Measurements from ENCODE around the gene FGFR1OP2. TPM values are rescaled to one million over a fixed set of nuclear protein-coding genes. Genes with fewer than 3 reads are reported as not detected.

FGFR1OP2 gene
- total RNA-seq, 1 donor from 2014 or later, result 65.8 TPM

DNA sequence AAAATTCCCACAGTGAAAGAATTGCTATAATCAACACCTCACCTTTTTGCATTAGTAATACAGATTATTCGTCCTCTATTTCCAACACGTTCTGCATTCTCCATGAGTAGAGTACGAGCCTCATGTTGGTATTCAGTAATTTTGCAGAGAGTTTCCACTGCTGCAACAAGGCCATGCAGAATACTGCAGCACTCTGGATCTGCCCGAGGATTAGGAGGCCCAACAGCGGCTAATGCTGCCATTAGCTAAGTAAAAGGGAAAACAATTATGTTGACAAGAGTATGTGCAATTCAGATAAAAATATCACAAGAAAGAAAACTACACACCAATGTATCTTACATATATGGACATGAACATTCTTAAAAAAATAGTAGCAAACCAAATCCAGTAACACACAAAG is 9.6 kb upstream of the FGFR1OP2 start:
- H3K4me1 Mint-ChIP-seq (ENCODE audit: unreplicated experiment), result peaks cover 2% of the 10 kb centered on the region

DNA sequence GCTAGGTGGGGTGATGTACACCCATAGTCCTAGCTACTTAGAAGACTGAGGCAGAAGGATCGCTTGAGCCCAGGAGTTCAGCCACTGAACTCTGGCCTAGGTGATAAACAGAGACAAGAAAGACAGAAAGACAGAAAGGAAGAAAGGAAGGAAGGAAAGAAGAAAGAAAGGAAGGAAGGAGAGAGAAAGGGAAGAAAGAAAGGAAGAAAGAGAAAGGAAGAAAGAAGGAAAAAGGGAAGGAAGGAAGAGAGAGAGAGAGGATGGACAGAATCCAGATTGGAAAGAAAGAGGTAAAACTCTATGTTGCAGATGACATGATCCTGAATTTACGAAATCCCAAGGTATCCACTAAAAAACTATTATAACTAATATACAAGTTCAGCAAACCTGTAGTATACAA is 8.7 kb upstream of the FGFR1OP2 start:
- Mint-ChIP-seq H3K9me3 (ENCODE audit: unreplicated experiment) (no peaks in the 10 kb centered on the region), H3K27ac (ENCODE audit: unreplicated experiment) (no peak overlapping the region), H3K27me3 (ENCODE audit: unreplicated experiment) (no peaks in the 10 kb centered on the region), H3K36me3 (ENCODE audit: low read depth, unreplicated experiment) (no peaks in the 10 kb centered on the region), H3K4me3 (ENCODE audit: unreplicated experiment) (no peak overlapping the region), H3K4me1 (ENCODE audit: unreplicated experiment) (peaks cover 2% of the 10 kb centered on the region)
- TF ChIP-seq, protein P1, sequence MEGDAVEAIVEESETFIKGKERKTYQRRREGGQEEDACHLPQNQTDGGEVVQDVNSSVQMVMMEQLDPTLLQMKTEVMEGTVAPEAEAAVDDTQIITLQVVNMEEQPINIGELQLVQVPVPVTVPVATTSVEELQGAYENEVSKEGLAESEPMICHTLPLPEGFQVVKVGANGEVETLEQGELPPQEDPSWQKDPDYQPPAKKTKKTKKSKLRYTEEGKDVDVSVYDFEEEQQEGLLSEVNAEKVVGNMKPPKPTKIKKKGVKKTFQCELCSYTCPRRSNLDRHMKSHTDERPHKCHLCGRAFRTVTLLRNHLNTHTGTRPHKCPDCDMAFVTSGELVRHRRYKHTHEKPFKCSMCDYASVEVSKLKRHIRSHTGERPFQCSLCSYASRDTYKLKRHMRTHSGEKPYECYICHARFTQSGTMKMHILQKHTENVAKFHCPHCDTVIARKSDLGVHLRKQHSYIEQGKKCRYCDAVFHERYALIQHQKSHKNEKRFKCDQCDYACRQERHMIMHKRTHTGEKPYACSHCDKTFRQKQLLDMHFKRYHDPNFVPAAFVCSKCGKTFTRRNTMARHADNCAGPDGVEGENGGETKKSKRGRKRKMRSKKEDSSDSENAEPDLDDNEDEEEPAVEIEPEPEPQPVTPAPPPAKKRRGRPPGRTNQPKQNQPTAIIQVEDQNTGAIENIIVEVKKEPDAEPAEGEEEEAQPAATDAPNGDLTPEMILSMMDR (IDR thresholded peaks at IDR 0.05; ENCODE audit: unreplicated experiment), result no peak
- DNase-seq (ENCODE audit: low spot score), result no peak

More for the DNA sequence above, 9.6 kb upstream of the FGFR1OP2 start:
- Mint-ChIP-seq H3K9me3 (ENCODE audit: unreplicated experiment) (no peaks in the 10 kb centered on the region), H3K27me3 (ENCODE audit: unreplicated experiment) (no peaks in the 10 kb centered on the region), H3K27ac (ENCODE audit: unreplicated experiment) (no peak overlapping the region), H3K4me3 (ENCODE audit: unreplicated experiment) (no peak overlapping the region), H3K36me3 (ENCODE audit: low read depth, unreplicated experiment) (no peaks in the 10 kb centered on the region)
- no peak for DNase-seq (ENCODE audit: low spot score)
- TF ChIP-seq, protein P1 (IDR thresholded peaks at IDR 0.05; ENCODE audit: unreplicated experiment), result no peak

DNA sequence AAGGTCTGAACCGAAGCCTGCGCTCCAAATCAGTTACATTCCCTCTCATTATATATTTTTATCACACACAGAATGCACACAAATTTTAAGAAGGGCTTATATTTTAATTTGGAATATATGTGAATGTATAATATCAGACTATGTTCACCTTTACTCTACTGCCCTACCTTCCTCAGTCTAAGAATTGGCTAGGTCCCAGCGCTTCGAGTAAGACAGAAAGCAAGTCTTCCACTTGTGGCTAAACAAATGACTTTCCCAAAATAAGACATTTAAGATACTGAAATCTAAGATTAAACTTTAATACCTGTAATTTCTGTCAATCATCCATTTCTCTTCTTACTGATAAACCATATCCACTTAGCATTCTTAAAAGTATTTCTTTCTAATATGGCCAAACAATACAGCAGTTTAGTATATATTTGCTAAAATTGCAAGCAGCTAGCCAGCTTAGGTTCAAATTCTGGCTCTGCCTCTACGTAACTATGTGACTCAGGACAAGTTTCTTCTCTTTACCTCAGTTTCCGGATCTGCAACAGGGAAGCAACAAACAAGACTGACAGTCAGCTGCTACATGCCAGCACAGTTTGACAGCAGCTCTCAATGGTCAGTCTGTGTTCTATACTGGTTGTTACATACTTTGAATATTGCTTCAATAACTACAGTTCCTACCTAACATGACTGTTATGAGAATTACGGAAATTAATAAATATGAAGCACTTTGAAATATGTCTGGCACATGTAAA is 2.5 kb upstream of the FGFR1OP2 start:
- Mint-ChIP-seq H3K36me3 (ENCODE audit: low read depth, unreplicated experiment) (peaks cover 9% of the 10 kb centered on the region), H3K27ac (ENCODE audit: unreplicated experiment) (no peak overlapping the region), H3K4me1 (ENCODE audit: unreplicated experiment) (peaks cover 18% of the 10 kb centered on the region), H3K27me3 (ENCODE audit: unreplicated experiment) (peaks cover 18% of the 10 kb centered on the region), H3K9me3 (ENCODE audit: unreplicated experiment) (no peaks in the 10 kb centered on the region), H3K4me3 (ENCODE audit: unreplicated experiment) (no peak overlapping the region)
- DNase-seq (ENCODE audit: low spot score), result no peak
- TF ChIP-seq, protein P1 (IDR thresholded peaks at IDR 0.05; ENCODE audit: unreplicated experiment), result no peak

DNA sequence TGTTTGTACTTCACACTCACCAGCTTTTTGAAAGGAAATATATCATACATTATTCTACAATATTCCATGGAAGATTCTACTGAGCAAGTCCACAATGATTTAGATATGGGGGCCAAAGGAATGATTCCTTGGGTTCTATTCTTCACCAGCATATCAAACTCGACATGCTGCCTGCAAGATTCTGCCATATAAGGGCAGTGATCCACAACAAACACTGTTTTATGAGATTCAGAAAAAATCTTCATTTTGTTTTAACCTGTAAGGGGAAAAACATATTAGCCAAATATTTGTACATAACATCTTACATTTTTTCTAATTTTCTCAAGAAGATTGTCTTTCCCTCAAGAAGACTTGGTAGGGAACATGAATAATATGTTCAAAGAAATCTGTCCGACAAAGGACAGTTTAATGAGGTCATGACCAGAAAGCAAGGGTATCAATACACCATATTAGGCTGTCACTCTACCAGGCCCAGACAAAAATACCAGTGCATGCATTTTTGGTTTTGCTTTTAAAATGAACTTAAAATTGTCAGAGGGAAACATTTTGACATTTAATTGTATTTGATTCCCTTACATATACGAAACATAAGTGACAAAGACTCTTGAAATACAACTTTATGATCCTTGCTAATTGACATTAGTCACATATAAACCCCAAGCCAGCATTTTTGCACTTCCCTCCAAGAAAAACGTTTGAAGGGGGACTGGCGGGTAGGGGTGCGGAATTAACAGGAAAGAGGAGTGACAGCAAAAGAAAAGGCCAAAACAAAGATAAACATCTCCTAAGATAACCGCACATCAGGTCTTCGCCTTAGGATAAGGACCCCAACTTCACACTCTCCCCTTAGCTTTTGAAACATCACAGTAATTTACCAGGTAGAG is 1.5 kb upstream of the FGFR1OP2 start:
- peaks cover 18% of the 10 kb centered on the region for H3K27me3 Mint-ChIP-seq (ENCODE audit: unreplicated experiment)
- DNase-seq (ENCODE audit: low spot score), result no peak
- peak overlapping the region; percentile 100 for H3K4me3 Mint-ChIP-seq (ENCODE audit: unreplicated experiment)
- TF ChIP-seq, protein P1 (IDR thresholded peaks at IDR 0.05; ENCODE audit: unreplicated experiment), result no peak
- H3K27ac Mint-ChIP-seq (ENCODE audit: unreplicated experiment), result peak overlapping the region; percentile 99
- H3K4me1 Mint-ChIP-seq (ENCODE audit: unreplicated experiment), result peaks cover 24% of the 10 kb centered on the region
- H3K9me3 Mint-ChIP-seq (ENCODE audit: unreplicated experiment), result no peaks in the 10 kb centered on the region
- peaks cover 9% of the 10 kb centered on the region for H3K36me3 Mint-ChIP-seq (ENCODE audit: low read depth, unreplicated experiment)
